HG03354 (cell line): ENCODE measurements around the gene PPP2R2D.

Experiments used
- ATAC-seq: cut with Tn5 transposase; IDR thresholded peaks from one replicate; pipeline ENCODE4 v1.9.1; 2021; ENCODE audit warnings: mild to moderate bottlenecking; ENCODE audit not compliant: unreplicated experiment, poor library complexity, severe bottlenecking

PPP2R2D gene

DNA sequence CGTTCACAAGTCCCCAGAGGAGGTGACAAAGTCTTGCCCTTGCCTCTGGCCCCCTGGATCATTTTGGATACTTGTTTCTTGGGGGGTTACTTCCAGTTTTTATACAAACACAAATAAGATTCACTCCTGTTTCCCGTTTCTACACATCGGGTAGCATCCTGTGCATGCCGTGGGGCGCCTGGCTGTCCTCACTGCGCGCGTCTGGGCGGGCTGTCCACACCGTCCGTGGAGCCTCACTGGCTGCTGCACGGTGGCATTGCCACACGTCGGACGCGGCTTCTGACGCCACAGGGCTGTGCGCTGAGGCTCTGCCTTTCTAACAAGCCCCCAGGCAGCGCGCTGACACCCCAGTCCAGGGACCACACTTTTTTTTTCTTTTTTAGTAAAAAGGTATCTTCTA lies 62.5 kb downstream of the PPP2R2D start:
- no peak for ATAC-seq

DNA sequence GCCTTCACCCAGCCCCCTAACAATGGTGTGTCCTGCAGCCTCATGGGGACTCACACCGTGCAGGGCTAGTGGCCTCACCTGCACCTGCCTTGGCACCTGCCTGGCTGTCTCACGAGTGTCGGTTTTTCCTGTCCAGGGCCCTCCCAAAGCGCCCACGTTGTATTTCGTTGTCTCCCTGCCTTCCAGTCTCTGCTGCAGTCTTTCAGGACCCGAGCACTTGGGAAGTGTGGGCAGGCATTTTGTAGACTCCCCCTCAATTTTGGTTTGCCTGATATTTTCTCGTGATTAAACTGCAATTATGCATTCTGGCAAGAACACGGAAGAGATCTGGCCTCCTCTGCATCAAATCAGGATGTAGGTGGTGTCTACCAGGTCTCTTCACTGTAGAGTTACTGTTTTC lies 63.0 kb downstream of the PPP2R2D start:
- no peak for ATAC-seq

DNA sequence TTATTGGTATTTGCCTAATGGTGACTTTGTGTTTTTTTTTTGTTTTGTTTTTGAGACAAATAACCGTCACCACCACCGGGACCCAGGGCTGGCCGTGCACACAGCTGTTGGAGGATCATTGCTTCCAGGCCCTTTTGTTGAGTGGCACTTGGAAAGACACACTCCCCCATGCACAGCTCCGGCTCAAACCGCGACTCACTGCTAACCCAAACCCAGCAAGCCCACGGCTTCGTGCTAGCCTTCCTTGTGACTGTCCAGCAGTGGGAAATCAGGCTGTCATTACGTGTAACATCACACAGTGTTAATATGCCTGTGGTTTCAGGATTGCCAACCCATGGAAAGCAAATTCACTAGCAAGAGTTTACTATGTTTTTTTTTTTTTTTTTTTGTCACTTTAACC lies 63.5 kb downstream of the PPP2R2D start:
- ATAC-seq, result no peak

DNA sequence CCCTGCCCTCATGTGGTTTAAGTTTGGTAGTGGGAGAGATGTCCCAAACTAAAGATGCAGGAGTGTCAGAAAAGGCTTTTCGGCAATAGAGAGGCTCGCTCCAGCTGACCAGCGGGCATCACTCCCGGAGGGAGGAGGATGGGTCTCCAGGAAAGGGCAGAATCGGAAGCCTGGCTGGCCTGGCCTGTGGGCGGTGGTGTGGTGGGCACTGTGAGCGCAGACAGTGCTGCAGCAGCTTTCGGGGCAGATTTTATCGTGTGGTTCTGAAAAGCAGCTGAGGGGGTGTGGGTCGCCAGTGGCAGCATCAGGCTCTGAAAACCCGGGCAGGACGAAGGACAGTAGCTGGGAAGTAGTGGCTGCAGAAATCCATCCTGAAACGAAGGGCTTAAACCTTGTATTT lies 68.1 kb downstream of the PPP2R2D start:
- ATAC-seq, result no peak

DNA sequence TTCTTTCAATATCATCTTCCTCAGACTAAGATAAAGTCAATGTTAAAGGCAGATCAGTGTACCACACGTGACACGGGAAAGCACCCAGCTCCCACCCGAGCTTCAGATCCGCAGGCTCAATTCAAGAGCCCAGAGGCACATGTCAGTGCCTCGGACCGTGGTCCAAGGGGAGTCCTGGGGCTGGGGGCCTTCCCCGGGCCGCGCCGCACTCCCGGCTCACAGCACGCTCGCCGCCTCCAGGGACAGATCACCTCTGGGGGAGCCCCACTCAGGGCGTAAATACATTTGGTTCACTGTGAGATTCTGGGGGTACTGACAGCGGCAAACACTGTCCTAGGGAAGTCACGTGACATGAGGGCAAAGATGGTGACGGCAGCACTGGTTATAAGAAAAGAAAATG lies 70.1 kb downstream of the PPP2R2D start:
- ATAC-seq, result no peak

DNA sequence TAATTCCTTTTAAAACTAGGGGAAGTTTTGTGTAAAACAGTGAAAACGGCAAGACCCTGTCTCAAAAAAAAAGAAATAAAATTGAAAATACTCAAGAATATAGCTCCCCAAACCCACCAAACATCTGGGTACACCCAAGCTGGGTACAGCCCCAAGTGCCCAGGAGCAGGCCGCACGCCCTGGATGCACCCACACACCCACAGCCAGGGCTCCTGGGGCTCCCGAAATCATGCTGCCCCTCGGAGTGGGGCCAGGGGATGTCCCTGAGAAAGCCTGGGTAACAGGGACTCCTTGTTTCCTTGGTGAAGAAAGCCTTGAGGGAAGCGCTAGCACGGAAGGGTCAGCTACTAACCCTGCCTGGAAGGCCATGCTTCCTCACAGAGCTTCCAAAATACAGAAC lies 70.8 kb downstream of the PPP2R2D start:
- no peak for ATAC-seq

DNA sequence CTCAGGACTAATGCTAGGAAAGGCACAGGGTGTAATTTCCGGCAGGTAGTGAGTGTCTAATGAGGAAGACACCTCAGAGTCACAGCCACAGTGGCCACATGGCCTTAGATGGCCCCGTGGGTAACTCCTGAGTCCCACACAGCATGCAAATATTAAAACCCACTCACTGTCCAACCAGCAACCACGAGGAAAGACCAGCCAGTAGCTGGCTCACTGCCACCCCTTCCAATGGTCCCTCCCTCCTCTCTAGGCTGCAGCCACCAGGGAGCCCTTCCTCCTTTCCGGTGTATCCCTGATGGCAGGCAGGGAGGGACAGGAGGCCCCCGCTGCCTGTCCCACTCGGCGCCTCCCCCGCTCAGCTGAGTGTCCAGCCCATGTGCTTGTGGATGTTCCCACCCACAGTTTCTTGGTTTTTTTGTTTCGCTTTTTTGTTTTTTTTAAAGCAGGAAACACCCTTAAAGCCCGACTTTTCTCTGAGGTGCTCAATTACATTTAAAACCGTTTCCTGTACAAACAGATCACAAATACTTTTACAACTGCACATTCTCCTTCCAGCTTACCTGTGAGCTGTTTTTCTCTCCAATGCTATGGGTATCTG lies 71.8 kb downstream of the PPP2R2D start:
- ATAC-seq, result no peak

DNA sequence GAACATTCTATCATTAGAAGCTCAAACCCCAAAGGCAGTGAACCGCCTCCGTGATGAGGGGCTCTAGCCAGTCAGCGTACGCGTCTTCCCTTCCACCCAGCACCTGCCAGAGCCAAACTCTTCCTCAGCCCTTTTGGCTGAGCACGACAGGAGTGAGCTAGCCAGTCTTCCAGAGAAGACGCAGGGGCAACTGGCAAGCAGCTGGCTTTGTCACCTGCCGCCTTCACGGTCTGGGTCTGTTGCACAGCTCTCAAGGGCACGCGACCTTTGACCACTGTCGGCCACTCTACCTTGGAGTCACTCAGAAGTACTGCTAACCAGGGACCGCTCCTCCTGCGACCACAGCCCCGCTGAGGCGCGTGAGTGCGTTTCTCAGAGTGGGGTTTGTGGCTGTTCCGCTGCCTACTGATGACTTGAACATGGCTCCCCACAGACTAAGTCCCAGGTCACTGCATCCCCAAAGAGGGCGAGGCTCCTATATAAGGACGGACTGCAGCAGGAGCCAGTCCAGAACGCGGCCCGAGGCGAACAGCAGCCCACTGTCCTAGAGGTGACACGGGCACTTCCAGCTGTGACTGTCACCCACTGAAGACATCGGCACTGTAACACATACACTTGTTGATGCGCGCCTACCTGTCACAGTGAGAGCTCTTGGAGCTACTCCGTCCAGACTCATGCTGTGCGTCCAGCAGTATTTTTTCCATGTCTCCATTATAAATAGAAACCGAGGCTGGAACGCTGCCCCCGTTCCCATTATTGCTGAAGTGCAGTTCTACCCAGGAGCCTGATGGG lies 72.5 kb downstream of the PPP2R2D start:
- ATAC-seq, result no peak

DNA sequence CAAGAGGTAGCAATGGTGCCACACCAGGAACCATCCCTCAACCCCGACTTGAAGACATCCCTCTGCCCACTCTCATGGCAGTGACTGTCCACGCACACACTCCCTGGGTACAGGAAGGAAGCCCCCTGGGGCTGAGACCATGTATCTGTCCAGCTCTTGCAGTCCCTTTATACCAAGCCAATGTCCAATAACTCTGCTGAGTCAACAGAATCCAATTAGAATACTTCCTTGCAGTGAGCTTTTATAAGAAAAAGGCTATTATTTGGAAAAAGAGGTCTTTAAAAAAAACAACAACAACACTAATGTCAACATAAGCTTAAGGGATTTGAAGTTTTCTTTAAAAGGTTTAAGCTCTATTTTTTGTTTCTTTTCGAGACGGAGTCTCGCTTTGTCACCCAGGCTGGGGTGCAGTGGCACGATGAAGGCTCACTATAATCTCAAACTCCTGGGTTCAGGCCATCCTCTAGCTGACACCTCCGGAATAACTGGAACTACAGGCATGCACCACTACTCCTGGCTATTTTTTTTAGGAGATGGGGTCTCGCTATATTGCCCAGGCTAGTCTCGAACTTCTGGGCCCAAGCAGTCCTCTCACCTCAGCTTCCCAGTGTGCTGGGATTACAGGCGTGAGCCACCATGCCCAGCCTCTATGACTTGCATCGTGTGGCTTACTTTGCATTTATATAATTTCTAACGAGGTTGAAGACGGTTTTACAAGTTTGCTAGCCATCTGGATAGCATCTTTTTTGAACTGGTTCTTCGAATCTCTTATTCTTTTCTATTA lies 73.4 kb downstream of the PPP2R2D start:
- no peak for ATAC-seq

DNA sequence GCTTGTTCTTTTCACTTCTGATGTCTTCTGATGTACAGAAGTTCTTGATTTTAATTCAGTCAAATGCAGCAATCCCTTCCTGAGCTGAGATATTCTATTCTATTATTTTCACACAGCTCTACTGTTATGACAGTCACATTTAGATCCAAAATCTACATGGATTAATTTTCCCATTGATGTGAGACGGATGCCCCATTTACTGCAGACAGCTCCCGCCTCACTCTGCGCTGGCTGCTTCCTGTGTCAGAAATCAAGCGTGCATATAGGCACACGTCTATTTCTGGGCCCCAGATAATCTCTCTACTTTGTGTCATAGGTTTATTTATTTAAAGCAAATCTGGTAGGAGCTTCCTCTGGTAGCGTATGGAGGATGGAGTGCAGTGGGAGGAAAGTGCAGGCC lies 74.2 kb downstream of the PPP2R2D start:
- ATAC-seq, result no peak

DNA sequence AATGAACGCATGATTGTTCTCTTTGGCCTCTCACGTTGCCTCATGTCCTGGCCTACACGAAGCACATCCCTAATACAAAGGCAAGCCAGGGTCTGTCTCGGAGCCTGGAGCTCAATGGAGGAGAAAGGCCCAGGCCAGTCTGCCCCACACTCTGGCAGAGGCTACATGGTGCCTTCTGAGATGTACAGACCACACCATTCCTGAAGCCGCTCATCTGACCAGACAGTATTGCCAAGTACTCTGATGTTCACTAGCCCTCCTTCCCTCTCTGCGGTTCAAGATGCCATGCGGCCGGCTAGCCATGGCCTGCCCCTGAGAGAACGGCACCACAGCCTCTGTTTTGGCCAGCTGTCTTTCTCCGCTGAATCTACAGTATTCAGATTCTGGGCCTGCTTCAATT lies 75.0 kb downstream of the PPP2R2D start:
- no peak for ATAC-seq

DNA sequence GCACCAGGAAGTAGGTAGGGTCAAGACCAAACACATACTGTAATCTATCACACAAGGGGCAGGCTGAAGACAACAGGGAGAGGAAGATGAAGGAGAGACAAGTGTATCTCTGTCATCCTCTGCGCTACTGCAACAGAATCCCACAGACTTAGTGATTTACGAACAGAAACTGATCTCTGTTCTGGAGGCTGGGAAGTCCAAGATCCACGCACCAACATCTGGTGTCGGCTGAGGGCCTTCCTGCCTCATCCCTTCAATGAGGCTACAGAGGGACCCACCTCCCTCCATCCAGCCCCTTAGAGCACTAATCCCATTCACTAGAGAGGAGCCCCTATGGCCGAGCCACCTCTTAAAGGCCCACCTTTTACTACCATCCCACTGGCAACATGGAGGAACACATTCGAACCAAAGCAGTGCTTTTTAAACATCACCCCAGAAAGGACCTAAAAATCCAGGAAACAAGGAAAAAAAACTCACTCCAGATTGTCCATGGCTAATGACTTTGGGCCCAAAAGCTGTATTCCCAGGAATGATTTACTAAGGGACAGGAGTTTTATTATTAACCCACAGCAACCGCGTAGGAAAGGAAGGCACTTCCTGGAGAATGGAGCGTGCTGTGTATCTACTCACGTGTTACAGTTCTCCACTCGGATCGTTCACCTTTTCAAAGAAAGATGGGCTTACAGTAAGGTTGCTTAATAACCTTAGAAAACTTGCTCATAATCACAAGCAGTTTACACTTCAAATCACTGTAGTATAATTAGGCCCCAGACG lies 76.7 kb downstream of the PPP2R2D start:
- no peak for ATAC-seq

DNA sequence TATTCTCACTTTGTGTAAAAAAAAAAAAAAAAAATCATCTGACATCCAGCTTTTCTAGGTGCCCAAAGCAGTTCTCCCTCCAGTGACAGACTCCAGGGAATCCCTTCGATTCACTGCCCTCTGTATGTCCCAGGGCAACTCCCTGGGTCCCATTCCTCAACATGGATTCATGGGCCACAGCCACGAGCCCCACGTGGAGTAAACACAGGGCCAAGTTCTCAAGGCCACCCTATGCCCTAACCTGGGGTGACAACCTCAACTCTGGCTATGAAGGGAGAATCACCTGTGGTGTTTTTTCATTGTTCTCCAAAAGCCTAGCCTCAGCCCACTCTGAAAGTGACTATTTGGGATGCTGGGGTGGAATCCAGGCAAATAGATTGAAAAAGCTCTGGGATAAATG lies 77.6 kb downstream of the PPP2R2D start:
- ATAC-seq, result no peak

DNA sequence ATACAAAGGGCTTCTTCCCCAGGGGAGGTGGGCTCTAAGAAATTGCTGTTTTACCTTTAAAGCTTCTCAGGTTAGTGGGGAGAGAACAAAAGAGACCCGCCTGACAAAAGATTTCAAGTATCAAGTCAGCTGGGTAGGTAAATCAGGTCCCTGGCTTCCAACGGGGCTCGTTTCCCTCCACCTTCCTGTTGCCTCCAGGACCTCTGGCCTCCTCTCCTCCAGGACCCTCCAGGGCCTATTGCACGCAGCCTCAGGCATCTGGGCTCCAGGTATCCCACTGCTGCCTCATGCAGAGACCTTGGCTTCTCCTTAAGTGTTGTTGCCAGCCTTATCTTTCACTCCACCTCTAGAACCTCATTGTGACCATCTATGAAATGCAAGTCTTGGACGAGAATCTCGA lies 78.0 kb downstream of the PPP2R2D start:
- ATAC-seq, result no peak

DNA sequence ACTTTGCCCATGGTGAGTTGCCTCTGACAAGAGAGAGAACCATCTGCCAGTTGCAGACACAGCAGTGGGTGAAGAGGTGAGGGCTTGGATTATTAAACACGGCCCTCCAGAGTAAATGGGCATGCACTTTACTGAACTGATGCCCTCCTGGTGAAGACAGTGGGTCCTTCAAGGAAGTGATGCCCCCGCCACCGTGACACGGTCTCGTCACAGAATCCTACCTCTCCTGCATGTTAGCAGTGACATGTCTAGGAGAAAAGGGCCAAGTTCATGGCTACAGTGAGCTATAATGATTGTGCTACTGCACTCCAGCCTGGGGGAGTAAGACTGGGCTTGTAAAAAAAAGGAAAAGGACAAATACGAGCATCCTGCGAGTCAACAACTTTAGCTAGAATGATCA lies 78.5 kb downstream of the PPP2R2D start:
- ATAC-seq, result no peak

DNA sequence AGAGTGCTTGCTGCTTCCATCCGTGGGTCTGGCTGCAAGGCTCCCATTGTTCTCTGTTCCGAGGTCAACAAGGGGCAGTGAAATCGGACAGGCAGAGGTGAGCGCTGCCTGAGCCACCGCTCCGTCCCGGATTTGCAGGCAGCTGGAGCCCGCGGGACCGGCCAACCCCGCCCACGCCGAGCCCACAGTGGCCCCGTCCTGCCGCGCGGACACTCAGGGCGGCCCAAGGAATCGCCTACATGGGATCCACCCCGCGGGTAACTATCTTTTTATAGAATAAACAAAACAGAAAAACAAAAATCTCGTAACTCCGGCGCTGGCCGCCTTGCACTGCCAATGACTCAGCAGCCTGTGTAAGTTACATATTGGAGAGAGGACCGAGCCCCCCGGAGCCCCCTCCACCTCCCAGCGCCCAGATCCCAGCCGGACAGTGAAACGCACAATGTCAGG lies 79.0 kb downstream of the PPP2R2D start:
- ATAC-seq, result no peak

DNA sequence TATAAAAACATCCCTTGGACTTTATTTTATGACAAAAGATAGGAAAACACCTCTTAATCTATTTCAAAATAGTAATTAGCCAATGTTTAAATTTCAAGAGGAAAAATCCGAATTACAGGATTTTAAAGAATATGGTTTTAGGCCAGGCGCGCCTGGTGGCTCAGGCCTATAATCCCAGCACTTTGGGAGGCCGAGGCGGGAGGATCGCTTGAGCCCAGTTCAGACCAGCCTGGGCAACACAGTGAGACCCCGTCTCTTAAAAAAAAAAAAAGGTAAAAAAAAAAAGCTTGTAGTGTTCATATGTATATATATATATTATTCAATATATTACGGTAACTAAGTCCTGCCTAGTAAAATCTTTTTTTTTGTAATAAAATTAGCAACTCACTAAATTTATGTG lies 79.5 kb downstream of the PPP2R2D start:
- no peak for ATAC-seq

DNA sequence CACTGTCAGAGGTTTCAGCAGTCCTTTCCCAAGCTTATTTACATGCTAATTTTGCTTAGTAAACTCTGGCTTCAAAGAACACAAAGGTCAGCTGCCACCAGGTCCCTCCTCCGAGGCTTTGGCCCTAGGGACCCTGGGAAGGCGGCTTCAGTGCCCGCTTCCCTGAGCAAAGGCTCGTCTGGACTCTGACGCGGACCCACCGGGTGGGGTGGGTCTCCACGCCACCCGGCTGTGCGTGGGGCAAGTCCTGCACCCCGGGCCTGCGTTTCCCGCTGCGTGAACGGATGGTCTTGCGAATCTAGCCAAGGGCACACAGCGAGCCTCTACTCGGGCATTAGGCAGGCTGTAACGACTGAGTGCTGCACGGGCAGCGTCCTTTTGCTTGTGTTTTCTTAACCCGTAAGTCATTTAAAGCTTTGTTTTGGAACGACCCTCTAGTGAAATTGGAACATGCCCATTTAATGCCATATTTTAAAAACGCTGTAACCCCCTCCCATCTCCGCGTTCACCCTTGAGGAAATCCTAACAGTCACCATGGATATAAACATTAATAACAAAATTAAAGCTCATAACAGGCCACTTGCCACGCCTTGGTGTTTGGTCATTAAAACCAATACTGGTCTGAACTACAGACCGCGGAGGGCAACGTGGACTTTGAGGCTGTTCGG lies 80.1 kb downstream of the PPP2R2D start:
- ATAC-seq, result no peak

DNA sequence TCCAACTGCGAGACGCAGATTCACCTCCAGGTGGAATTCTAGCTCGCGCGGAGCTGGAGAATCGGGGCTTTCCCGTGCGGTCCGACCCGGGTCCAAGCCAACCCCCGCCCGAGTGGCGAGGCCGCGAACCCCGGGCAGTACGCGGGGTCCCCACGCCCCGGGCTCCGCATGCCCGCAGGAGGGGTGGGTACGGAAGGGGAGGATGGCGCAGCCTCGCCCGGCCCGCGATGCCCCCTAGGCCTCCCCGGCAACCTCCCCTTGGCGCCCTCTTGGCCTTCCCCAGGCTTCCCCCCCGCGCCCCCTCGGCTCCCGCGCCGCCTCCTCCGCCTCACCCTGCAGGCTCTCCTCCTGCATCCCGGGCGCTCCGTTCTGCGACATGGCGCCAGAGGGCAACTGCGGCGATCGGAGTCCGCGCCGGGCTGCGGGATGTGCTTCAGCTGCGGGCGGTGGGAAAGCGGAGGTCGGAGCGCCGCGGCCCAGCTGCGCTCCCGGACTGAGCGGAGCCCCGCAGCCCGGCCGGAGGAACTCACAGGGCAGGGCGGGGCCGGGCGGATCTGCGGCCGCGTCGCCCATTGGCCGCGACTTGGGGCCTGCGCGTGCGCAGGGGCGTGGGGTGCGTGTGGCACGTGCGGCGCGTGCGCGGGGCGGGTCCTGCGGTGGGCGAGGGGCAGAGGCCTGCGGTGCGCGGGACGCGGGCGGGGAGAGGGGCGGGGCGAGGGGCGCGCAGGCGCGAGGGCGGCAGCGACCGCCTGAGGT lies 80.8 kb downstream of the PPP2R2D start, which contains the start of gene BNIP3:
TSS of gene BNIP3 (minus strand) at position 495 of the 756 bp plus-strand sequence. CDS start at position 378, 117 bp downstream.
- peak; percentile 88 for ATAC-seq
